ENCODE data around the gene ZNF787.

The ZNF787 gene

GRCh38 chr19:56121180-56122167 is at the start of gene ZNF787:
Gene ZNF787, minus strand, starts transcription at chr19:56121295. Its CDS starts 18,078 bp downstream, at chr19:56103217.
- peak within 1 kb of the TSS; percentile 72 for H2AFZ ChIP-seq (ENCODE audit: low read depth, low read length)
- no peaks in the 10 kb centered on the region for H3K9me3 ChIP-seq (ENCODE audit: insufficient read depth, low read length)
- peaks cover 14% of the 10 kb centered on the region for H4K20me1 ChIP-seq (ENCODE audit: insufficient read depth, low read length)
- H3K27ac ChIP-seq (ENCODE audit: low read length), result peak within 1 kb of the TSS; percentile 87
- H3K36me3 ChIP-seq (replicated peaks; ENCODE audit: low read depth, low read length), result peaks cover 18% of the 10 kb centered on the region
- H3K4me2 ChIP-seq (ENCODE audit: low read length), result peak within 1 kb of the TSS; percentile 94
- peaks cover 23% of the 10 kb centered on the region for H3K4me1 ChIP-seq (ENCODE audit: low read length)
- no peak for TF ChIP-seq CTCF (IDR thresholded peaks at IDR 0.05; ENCODE audit: low read depth, low read length)
- no peak for TF ChIP-seq EZH2phosphoT487 (IDR thresholded peaks at IDR 0.05; ENCODE audit: low read depth)
- H3K79me2 ChIP-seq (ENCODE audit: low read length), result peaks cover 42% of the 10 kb centered on the region
- H3K4me3 ChIP-seq (ENCODE audit: low read length), result peak within 1 kb of the TSS; percentile 82
- H3K9ac ChIP-seq (ENCODE audit: low read length), result peak within 1 kb of the TSS; percentile 94
- H3K27me3 ChIP-seq (ENCODE audit: low read depth, low read length), result no peaks in the 10 kb centered on the region

- Histone ChIP-seq H3K27me3 (ENCODE audit: low read depth, low read length) (peaks cover 11% of the 10 kb centered on the region; the same call in 1 of the 2 replicates), H2AFZ (ENCODE audit: low read depth, low read length) (no peak overlapping the region), H3K36me3 (replicated peaks; ENCODE audit: low read depth, low read length) (no peaks in the 10 kb centered on the region), H3K4me3 (ENCODE audit: low read length) (no peak overlapping the region), H3K4me1 (ENCODE audit: low read length) (peaks cover 6% of the 10 kb centered on the region), H4K20me1 (ENCODE audit: insufficient read depth, low read length) (no peaks in the 10 kb centered on the region), H3K27ac (ENCODE audit: low read length) (no peak overlapping the region), H3K9ac (ENCODE audit: low read length) (no peak overlapping the region), H3K4me2 (ENCODE audit: low read length) (no peak overlapping the region), H3K9me3 (ENCODE audit: insufficient read depth, low read length) (no peaks in the 10 kb centered on the region), H3K79me2 (ENCODE audit: low read length) (no peaks in the 10 kb centered on the region)
- TF ChIP-seq EZH2phosphoT487 (IDR thresholded peaks at IDR 0.05; ENCODE audit: low read depth), result no peak
- no peak for TF ChIP-seq CTCF (IDR thresholded peaks at IDR 0.05; ENCODE audit: low read depth, low read length)
Measured at GRCh38 chr19:56170261-56170660, 49.2 kb upstream of the ZNF787 start.

GRCh38 chr19:56167064-56167578 is 46.0 kb upstream of the ZNF787 start:
- Histone ChIP-seq H3K27me3 (ENCODE audit: low read depth, low read length) (peaks cover 5% of the 10 kb centered on the region; the same call in 1 of the 2 replicates), H2AFZ (ENCODE audit: low read depth, low read length) (no peak overlapping the region), H3K27ac (ENCODE audit: low read length) (no peak overlapping the region), H3K36me3 (replicated peaks; ENCODE audit: low read depth, low read length) (peaks cover 4% of the 10 kb centered on the region), H3K4me3 (ENCODE audit: low read length) (no peak overlapping the region), H3K79me2 (ENCODE audit: low read length) (no peaks in the 10 kb centered on the region), H3K4me1 (ENCODE audit: low read length) (peaks cover 9% of the 10 kb centered on the region), H4K20me1 (ENCODE audit: insufficient read depth, low read length) (no peaks in the 10 kb centered on the region), H3K9me3 (ENCODE audit: insufficient read depth, low read length) (no peaks in the 10 kb centered on the region), H3K9ac (ENCODE audit: low read length) (no peak overlapping the region), H3K4me2 (ENCODE audit: low read length) (no peak overlapping the region)
- TF ChIP-seq EZH2phosphoT487 (IDR thresholded peaks at IDR 0.05; ENCODE audit: low read depth), result no peak
- no peak for TF ChIP-seq CTCF (IDR thresholded peaks at IDR 0.05; ENCODE audit: low read depth, low read length)

GRCh38 chr19:56163097-56163496 is 42.0 kb upstream of the ZNF787 start:
- H3K36me3 ChIP-seq (replicated peaks; ENCODE audit: low read depth, low read length), result peaks cover 36% of the 10 kb centered on the region
- TF ChIP-seq EZH2phosphoT487 (IDR thresholded peaks at IDR 0.05; ENCODE audit: low read depth) (no peak), CTCF (IDR thresholded peaks at IDR 0.05; ENCODE audit: low read depth, low read length) (no peak)
- no peaks in the 10 kb centered on the region for H3K79me2 ChIP-seq (ENCODE audit: low read length)
- no peak overlapping the region for H3K27ac ChIP-seq (ENCODE audit: low read length)
- no peak overlapping the region for H3K4me2 ChIP-seq (ENCODE audit: low read length)
- H3K9ac ChIP-seq (ENCODE audit: low read length), result no peak overlapping the region
- no peaks in the 10 kb centered on the region for H4K20me1 ChIP-seq (ENCODE audit: insufficient read depth, low read length)
- H3K4me3 ChIP-seq (ENCODE audit: low read length), result no peak overlapping the region
- H3K4me1 ChIP-seq (ENCODE audit: low read length), result peaks cover 5% of the 10 kb centered on the region; the same call in 1 of the 2 replicates
- no peak overlapping the region for H2AFZ ChIP-seq (ENCODE audit: low read depth, low read length)
- no peaks in the 10 kb centered on the region for H3K27me3 ChIP-seq (ENCODE audit: low read depth, low read length)
- no peaks in the 10 kb centered on the region for H3K9me3 ChIP-seq (ENCODE audit: insufficient read depth, low read length)

All from OCI-LY3 (cell line).